ENCODE results near the gene RSBN1L. TPM values are rescaled to one million over a fixed set of nuclear protein-coding genes. Genes with fewer than 3 reads are reported as not detected.

Gene RSBN1L
- polyA plus RNA-seq, 1 of the 3 experiments (the other 2 are of a cell fraction): 6.5 TPM

DNA sequence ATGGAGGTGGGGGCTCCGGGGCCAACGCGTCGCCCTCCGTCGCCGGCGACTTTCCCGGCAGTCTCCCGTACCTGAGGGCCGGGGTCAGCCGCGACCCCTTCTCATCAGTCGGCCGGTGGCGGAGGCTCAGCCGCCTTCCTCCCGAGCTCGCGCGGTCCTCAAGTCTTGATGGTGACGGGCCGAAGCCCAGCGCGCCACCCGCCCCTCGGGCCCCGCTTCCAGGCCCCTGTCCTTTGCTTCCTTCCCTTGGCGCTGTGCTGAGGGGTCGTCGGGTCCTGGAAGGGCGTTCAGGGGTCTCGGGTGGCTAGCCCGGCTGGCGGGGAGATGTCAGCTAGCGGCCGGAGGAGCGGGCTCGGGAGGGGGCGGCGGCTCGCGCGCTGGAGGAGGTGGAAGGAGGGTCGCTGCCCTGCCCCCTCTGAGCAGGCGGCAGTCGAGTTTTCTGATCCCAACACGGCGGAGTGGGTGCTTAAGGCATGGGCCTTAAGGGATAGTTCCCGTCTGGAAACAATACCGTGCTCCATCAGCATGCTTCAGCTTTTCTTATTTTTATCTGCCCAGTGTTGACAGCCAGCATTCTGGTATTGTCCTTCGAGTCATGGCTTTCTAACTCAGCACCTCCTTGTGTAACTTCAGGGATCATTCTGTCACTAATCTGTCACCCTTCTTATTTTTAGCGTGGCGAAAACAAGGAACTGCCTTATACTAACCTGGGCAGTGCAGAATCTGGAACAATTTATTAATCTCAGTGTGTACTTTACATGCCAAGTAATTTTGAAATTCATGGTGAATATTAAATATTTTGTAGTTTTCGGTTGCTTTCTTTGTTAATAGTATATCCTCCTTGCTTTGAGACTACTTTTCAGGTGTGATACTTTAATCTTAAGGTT lies 103.1 kb downstream of the RSBN1L start (continued):
- TF ChIP-seq ZBTB33 (IDR thresholded peaks at IDR 0.05; ENCODE audit: borderline replicate concordance, low read depth) (no peak; the same call in 1 of the 2 replicates), ELF1 (IDR thresholded peaks at IDR 0.05) (no peak)

DNA sequence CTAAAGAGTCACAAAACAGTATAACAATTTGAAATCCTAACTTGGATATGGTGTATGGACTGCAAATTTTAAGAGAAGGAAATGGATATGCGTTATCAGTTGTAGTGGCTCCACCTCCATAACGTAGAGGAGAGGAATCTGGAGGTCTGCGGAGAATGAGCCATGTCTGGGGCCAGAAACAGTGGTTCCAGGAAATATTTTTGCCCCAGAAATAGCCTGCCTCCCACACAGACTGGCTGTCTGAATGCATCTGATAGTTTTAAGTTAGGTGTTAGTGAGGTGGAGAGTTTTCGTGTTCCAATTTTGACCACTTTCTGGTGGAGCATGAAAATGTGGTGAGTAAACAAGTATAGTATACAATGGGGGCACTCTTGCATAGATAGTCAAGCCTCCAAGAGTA lies 103.9 kb downstream of the RSBN1L start:
- Histone ChIP-seq H3K4me3 (ENCODE audit: low read depth in 2 of 2, low read length in 1 of 2) (peak overlapping the region; percentile 76 to 87; a peak in 3 of 4 replicates), H3K9ac (peak overlapping the region; percentile 79; the same call in 1 of the 2 replicates), H3F3A (replicated peaks; ENCODE audit: insufficient read depth) (peaks cover 19% of the 10 kb centered on the region), H3K27me3 (ENCODE audit: insufficient read depth) (no peaks in the 10 kb centered on the region), H3K4me2 (peak overlapping the region; percentile 84), H2AFZ (ENCODE audit: low read depth) (peak overlapping the region; percentile 88), H3K79me2 (ENCODE audit: insufficient read depth) (peaks cover 92% of the 10 kb centered on the region), H3K36me3 (replicated peaks in 1 of 2; ENCODE audit: control insufficient read depth in 1 of 2, insufficient read depth in 2 of 2, low read length in 1 of 2) (peaks cover 2 to 12% of the 10 kb centered on the region in 2 experiments), H3K9me3 (peaks cover 1% of the 10 kb centered on the region; the same call in 1 of the 2 replicates), H3K4me1 (ENCODE audit: control insufficient read depth in 1 of 2, insufficient read depth in 2 of 2, low read depth in 1 of 2, low read length in 1 of 2) (peaks cover 9 to 18% of the 10 kb centered on the region in 2 experiments; a peak in 3 of 4 replicates), H3K9me2 (no peaks in the 10 kb centered on the region), H4K20me1 (ENCODE audit: insufficient read depth) (0 out of 2 replicates have a peak, but pooled peaks cover 4% of the 10 kb centered on the region), H3K27ac (ENCODE audit: low read depth in 2 of 2, low read length in 1 of 2) (peak overlapping the region in 1 of 2 experiments; percentile 74; a peak in 2 of 4 replicates)
- CTCF ChIA-PET: interaction anchor here (0.8 to 3.0 kb wide), 2 partner anchors 40 to 41 kb away, joined by 3 to 9 read pairs; no protein-coding TSS in a partner anchor
- POLR2A ChIA-PET: no interaction called here
- no peak for DNase-seq
- TF ChIP-seq RCOR1 (IDR thresholded peaks at IDR 0.05; ENCODE audit: low read length) (no peak), TCF12 (IDR thresholded peaks at IDR 0.05) (no peak), YY1 (IDR thresholded peaks at IDR 0.05; ENCODE audit: low read depth) (no peak), MXI1 (IDR thresholded peaks at IDR 0.05; ENCODE audit: low read depth, low read length) (no peak), CHD2 (IDR thresholded peaks at IDR 0.05; ENCODE audit: low read length, partially characterized antibody) (no peak), GABPA (IDR thresholded peaks at IDR 0.05; ENCODE audit: low read depth) (no peak), JUND (IDR thresholded peaks at IDR 0.05) (no peak), TAF1 (IDR thresholded peaks at IDR 0.05; ENCODE audit: borderline replicate concordance, low read depth, low read length) (no peak), RFX5 (IDR thresholded peaks at IDR 0.05; ENCODE audit: low read length) (no peak), TEAD4 (IDR thresholded peaks at IDR 0.05; ENCODE audit: borderline replicate concordance, insufficient read depth) (no peak), MEF2A (IDR thresholded peaks at IDR 0.05; ENCODE audit: borderline replicate concordance, low read depth) (no peak), FOXJ3 (CRISPR knock-in tag; IDR thresholded peaks at IDR 0.05) (no peak), IRF3 (IDR thresholded peaks at IDR 0.05; ENCODE audit: low read depth, low read length) (no peak), FOXM1 (IDR thresholded peaks at IDR 0.05; ENCODE audit: low read depth) (no peak), GATA2 (CRISPR knock-in tag; IDR thresholded peaks at IDR 0.05) (no peak)
- WGBS (ENCODE audit: low lambda C conversion rate): 63% methylated on average over 4 of the region's 4 CpGs
